ENCODE measurements around the gene ADH1C. TPM values are rescaled to one million over a fixed set of nuclear protein-coding genes. Genes with fewer than 3 reads are reported as not detected.
"Not testable (repeated sequence)": the region's sequence is repeated elsewhere in the genome, so short reads cannot be mapped to it uniquely, and the experiment has no call there.

The ADH1C gene
- total RNA-seq, 2 donors from 2014 or later = not detected

GRCh38 chr4:99334880-99335279, 17.7 kb downstream of the ADH1C start:
- no peak overlapping the region for H3K27ac Mint-ChIP-seq
- ATAC-seq (replicated peaks) = no peak
- H3K4me3 Mint-ChIP-seq = no peak overlapping the region
- no peaks in the 10 kb centered on the region for H3K9me3 Mint-ChIP-seq
- no peaks in the 10 kb centered on the region for H3K36me3 Mint-ChIP-seq (ENCODE audit: low read depth)
- H3K4me1 Mint-ChIP-seq = no peaks in the 10 kb centered on the region
- H3K27me3 Mint-ChIP-seq = no peaks in the 10 kb centered on the region

DNA sequence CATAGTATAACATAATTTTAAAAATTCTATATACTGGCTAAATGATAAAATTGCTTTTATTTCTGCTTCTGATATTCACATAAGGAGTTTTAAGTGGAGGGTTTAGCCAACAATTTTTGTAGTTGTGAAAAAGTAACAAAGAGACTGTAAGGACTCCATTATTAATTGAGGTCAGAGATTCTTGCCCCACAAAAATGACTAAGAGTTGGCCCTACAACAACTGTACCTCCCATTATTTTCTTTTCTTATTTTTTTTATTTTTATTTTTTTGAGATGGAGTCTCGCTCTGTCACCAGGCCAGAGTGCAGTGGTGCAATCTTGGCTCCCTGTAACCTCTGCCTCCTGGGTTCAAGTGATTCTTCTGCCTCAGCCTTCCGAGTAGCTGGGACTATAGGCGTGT, 21.9 kb downstream of the ADH1C start:
- Mint-ChIP-seq H3K27ac (no peak overlapping the region), H3K9me3 (peaks cover 4% of the 10 kb centered on the region), H3K27me3 (peaks cover 6% of the 10 kb centered on the region), H3K36me3 (ENCODE audit: low read depth) (no peaks in the 10 kb centered on the region), H3K4me3 (no peak overlapping the region), H3K4me1 (no peaks in the 10 kb centered on the region)
- ATAC-seq (replicated peaks) = no peak

GRCh38 chr4:99329876-99330275, 22.7 kb downstream of the ADH1C start:
- peaks cover 4% of the 10 kb centered on the region for H3K9me3 Mint-ChIP-seq
- no peak overlapping the region for H3K27ac Mint-ChIP-seq
- H3K4me1 Mint-ChIP-seq = no peaks in the 10 kb centered on the region
- no peak for ATAC-seq (replicated peaks)
- no peak overlapping the region for H3K4me3 Mint-ChIP-seq
- no peaks in the 10 kb centered on the region for H3K36me3 Mint-ChIP-seq (ENCODE audit: low read depth)
- H3K27me3 Mint-ChIP-seq = peaks cover 6% of the 10 kb centered on the region

DNA sequence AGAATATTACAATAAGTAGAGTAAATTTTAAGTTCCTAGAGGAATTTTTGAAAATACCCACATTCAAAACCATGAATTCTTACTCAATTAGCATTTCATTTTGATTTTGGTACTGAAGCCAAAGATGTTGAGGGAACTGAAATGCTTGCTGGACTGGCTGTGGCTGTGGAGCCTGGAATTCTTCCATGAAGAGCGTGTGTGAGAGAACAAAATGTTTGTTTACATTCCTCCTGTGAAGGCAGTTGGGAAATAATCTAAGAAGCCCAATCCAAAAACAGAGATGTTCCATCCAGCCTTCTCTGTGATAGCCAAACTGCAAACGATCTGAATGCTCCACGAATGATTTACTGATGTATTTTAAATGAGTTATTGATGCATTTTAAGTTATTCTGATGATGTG, 27.6 kb downstream of the ADH1C start:
- ATAC-seq (replicated peaks) = no peak
- no peak overlapping the region for H3K27ac Mint-ChIP-seq
- H3K4me1 Mint-ChIP-seq = no peaks in the 10 kb centered on the region
- peaks cover 6% of the 10 kb centered on the region for H3K27me3 Mint-ChIP-seq
- H3K9me3 Mint-ChIP-seq = peaks cover 4% of the 10 kb centered on the region
- no peak overlapping the region for H3K4me3 Mint-ChIP-seq
- H3K36me3 Mint-ChIP-seq (ENCODE audit: low read depth) = no peaks in the 10 kb centered on the region

GRCh38 chr4:99324361-99324760, 28.2 kb downstream of the ADH1C start:
- Mint-ChIP-seq H3K27ac (no peak overlapping the region), H3K4me1 (no peaks in the 10 kb centered on the region), H3K9me3 (peaks cover 4% of the 10 kb centered on the region), H3K36me3 (ENCODE audit: low read depth) (no peaks in the 10 kb centered on the region), H3K27me3 (peaks cover 7% of the 10 kb centered on the region), H3K4me3 (no peak overlapping the region)
- no peak for ATAC-seq (replicated peaks)

DNA sequence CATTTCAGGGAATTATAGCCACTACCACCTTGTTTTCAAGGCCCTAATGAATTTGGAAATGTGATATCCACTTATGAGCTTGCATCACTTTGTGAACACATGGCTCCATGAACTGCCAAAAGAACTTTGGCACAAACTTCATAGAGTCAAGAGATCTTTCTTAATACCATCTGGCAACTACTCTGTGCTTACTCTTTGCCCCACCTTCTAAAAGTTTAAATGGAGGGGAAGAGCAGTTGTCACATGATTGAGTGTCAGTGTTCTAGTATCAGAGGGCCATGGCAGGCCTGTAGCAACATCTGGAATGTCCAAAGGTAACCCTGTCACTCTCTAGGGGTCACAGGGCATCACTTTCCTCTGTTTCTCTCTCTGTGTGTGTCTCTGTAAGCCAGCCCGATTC, 28.8 kb downstream of the ADH1C start:
- H3K4me3 Mint-ChIP-seq = no peak overlapping the region
- H3K27me3 Mint-ChIP-seq = peaks cover 12% of the 10 kb centered on the region
- ATAC-seq (replicated peaks) = no peak
- peaks cover 4% of the 10 kb centered on the region for H3K9me3 Mint-ChIP-seq
- H3K27ac Mint-ChIP-seq = no peak overlapping the region
- H3K36me3 Mint-ChIP-seq (ENCODE audit: low read depth) = no peaks in the 10 kb centered on the region
- no peaks in the 10 kb centered on the region for H3K4me1 Mint-ChIP-seq

- peaks cover 3% of the 10 kb centered on the region for H3K9me3 Mint-ChIP-seq
- no peak for ATAC-seq (replicated peaks)
- H3K27ac Mint-ChIP-seq = no peak within 1 kb of the TSS
- peaks cover 11% of the 10 kb centered on the region for H3K27me3 Mint-ChIP-seq
- H3K4me3 Mint-ChIP-seq = no peak within 1 kb of the TSS
- H3K4me1 Mint-ChIP-seq = no peaks in the 10 kb centered on the region
- no peaks in the 10 kb centered on the region for H3K36me3 Mint-ChIP-seq (ENCODE audit: low read depth)
These were observed 31.0 kb downstream of the ADH1C start, which contains the start of gene ADH1B for GRCh38 chr4:99321241-99322191. Gene ADH1B (minus strand): TSS chr4:99321401. CDS start chr4:99321331, 70 bp downstream.

- not testable (repeated sequence) for H3K36me3 Mint-ChIP-seq (ENCODE audit: low read depth); ATAC-seq (replicated peaks); H3K9me3 Mint-ChIP-seq; H3K27ac Mint-ChIP-seq; H3K27me3 Mint-ChIP-seq; H3K4me3 Mint-ChIP-seq; H3K4me1 Mint-ChIP-seq
These were observed 34.7 kb downstream of the ADH1C start for GRCh38 chr4:99317811-99318210.

DNA sequence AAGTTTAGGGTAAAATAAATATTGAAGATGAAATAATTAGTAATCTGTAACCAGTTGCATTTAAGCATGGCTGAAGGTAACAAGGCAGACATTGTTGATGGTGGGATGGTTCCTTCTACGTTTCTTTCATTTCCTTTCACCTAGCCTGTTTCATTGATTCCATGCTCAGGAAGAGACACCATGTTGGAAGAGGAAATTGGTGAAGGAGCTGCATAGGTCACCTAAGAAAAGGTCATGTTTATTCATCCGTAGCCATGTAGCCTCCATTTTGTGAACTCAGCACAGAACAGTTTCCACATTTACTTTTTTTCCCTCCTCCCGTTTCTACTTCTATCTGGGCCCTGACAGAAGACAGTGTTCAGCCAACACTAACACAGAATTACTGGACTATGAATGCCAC, 35.2 kb downstream of the ADH1C start:
- Mint-ChIP-seq H3K9me3 (no peaks in the 10 kb centered on the region), H3K36me3 (ENCODE audit: low read depth) (no peaks in the 10 kb centered on the region), H3K4me3 (no peak overlapping the region), H3K27ac (no peak overlapping the region), H3K4me1 (no peaks in the 10 kb centered on the region), H3K27me3 (peaks cover 5% of the 10 kb centered on the region)
- no peak for ATAC-seq (replicated peaks)

- ATAC-seq (replicated peaks) = no peak
- H3K27ac Mint-ChIP-seq = no peak overlapping the region
- peaks cover 5% of the 10 kb centered on the region for H3K27me3 Mint-ChIP-seq
- no peaks in the 10 kb centered on the region for H3K36me3 Mint-ChIP-seq (ENCODE audit: low read depth)
- no peaks in the 10 kb centered on the region for H3K9me3 Mint-ChIP-seq
- H3K4me1 Mint-ChIP-seq = no peaks in the 10 kb centered on the region
- H3K4me3 Mint-ChIP-seq = no peak overlapping the region
These were observed 36.7 kb downstream of the ADH1C start for GRCh38 chr4:99315839-99316238.

- Mint-ChIP-seq H3K36me3 (ENCODE audit: low read depth) (no peaks in the 10 kb centered on the region), H3K9me3 (no peaks in the 10 kb centered on the region), H3K27ac (no peak overlapping the region), H3K27me3 (peaks cover 6% of the 10 kb centered on the region), H3K4me3 (no peak overlapping the region), H3K4me1 (no peaks in the 10 kb centered on the region)
- ATAC-seq (replicated peaks) = no peak
These were observed 38.3 kb downstream of the ADH1C start for GRCh38 chr4:99314211-99314610.

DNA sequence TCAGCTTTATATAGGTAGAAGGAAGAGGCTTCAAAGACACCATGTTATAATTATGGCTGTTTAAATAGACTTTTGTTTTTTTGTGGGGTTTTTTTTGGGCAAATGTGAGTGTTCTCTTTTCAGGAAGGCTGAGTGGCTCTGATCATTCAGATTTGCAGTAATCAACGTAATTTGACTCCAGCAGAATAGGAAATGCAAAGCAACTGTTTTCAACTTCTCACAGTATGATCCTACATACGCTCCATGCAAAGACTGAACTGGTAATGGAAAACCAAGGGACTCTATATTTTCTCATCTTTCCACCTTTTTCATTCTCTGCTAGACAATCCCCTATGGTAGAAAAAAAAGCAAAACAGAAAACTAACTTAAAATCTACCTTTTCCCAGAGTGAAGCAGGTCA, 42.2 kb downstream of the ADH1C start:
- no peak overlapping the region for H3K27ac Mint-ChIP-seq
- H3K36me3 Mint-ChIP-seq (ENCODE audit: low read depth) = no peaks in the 10 kb centered on the region
- ATAC-seq (replicated peaks) = no peak
- H3K4me3 Mint-ChIP-seq = no peak overlapping the region
- H3K4me1 Mint-ChIP-seq = no peaks in the 10 kb centered on the region
- no peaks in the 10 kb centered on the region for H3K9me3 Mint-ChIP-seq
- peaks cover 10% of the 10 kb centered on the region for H3K27me3 Mint-ChIP-seq

DNA sequence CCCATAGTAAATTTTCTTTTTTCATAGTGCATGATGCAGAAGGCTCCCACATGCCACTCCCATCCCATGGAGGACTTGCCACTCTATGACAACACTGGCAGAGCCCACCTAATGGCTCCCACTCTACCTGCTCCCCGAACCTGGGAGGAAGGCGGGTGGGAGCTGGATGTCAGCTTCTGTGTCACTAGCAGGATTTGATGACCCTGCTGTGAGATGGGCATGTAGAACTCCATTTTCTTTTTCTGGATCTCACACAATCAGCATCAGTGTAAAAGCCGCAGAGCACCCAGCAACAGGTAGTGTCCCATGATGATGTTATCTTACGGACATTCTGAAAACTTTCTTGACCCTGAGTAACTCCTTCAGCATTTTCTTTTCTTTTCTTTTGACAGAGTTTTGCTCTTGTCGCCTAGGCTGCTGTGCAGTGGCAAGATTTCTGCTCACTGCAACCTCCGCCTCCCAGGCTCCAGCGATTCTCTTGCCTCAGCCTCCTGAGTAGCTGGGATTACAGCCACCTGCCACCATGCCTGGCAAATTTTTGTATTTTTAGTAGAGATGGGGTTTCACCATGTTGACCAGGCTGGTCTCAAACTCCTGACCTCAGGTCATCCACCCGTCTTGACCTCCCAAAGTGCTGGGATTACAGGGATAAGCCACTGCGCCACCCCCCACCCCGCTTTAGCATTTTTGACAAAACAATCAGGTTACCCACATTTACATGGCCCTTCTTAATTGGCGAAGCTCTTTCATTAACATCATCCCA, 46.7 kb downstream of the ADH1C start:
- Mint-ChIP-seq H3K4me3 (no peak overlapping the region), H3K9me3 (no peaks in the 10 kb centered on the region), H3K27me3 (peaks cover 10% of the 10 kb centered on the region), H3K4me1 (no peaks in the 10 kb centered on the region), H3K27ac (no peak overlapping the region), H3K36me3 (ENCODE audit: low read depth) (no peaks in the 10 kb centered on the region)
- no peak for ATAC-seq (replicated peaks)

- H3K27me3 Mint-ChIP-seq = no peaks in the 10 kb centered on the region
- no peaks in the 10 kb centered on the region for H3K36me3 Mint-ChIP-seq (ENCODE audit: low read depth)
- peaks cover 4% of the 10 kb centered on the region for H3K9me3 Mint-ChIP-seq
- H3K4me3 Mint-ChIP-seq = no peak overlapping the region
- no peaks in the 10 kb centered on the region for H3K4me1 Mint-ChIP-seq
- H3K27ac Mint-ChIP-seq = no peak overlapping the region
- ATAC-seq (replicated peaks) = no peak
These were observed 51.0 kb downstream of the ADH1C start for GRCh38 chr4:99301376-99302164.
